Measurements from ENCODE around the gene FADS1. TPM values are rescaled to one million over a fixed set of nuclear protein-coding genes. Genes with fewer than 3 reads are reported as not detected.

The FADS1 gene
- total and polyA plus RNA-seq, 12 donors = 28.3 to 410 (median 102) TPM

DNA sequence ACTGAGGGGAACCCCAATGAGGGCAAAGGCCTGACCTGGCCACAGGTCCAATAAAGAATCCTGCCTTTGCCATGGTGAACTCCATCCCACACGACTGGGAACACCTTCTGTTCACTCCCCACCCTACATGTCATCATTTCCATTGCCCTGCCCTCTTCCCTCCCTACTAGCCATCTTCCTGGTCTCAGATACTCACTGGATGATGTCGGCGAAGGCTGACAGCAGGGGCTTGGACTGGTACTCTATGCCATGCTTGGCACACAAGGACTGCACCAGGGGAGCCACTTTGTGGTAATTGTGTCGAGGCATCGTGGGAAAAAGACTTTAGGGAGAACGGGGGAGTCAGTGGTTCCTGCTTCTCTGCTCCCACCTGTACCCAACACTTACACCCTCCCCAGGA is 14.2 kb downstream of the FADS1 start:
- Histone ChIP-seq H3K4me3 (no peak overlapping the region), H3K36me3 (replicated peaks in 1 of 2) (peaks cover 0 to 62% of the 10 kb centered on the region in 2 donors), H3K27me3 (no peaks in the 10 kb centered on the region), H3K4me1 (replicated peaks in 1 of 2) (peaks cover 0 to 2% of the 10 kb centered on the region in 2 donors), H3K9me3 (replicated peaks in 1 of 3) (no peaks in the 10 kb centered on the region), H3K27ac (no peak overlapping the region)
- TF ChIP-seq POLR2A (IDR thresholded peaks at IDR 0.05) = no peak
- TF ChIP-seq, protein P1, sequence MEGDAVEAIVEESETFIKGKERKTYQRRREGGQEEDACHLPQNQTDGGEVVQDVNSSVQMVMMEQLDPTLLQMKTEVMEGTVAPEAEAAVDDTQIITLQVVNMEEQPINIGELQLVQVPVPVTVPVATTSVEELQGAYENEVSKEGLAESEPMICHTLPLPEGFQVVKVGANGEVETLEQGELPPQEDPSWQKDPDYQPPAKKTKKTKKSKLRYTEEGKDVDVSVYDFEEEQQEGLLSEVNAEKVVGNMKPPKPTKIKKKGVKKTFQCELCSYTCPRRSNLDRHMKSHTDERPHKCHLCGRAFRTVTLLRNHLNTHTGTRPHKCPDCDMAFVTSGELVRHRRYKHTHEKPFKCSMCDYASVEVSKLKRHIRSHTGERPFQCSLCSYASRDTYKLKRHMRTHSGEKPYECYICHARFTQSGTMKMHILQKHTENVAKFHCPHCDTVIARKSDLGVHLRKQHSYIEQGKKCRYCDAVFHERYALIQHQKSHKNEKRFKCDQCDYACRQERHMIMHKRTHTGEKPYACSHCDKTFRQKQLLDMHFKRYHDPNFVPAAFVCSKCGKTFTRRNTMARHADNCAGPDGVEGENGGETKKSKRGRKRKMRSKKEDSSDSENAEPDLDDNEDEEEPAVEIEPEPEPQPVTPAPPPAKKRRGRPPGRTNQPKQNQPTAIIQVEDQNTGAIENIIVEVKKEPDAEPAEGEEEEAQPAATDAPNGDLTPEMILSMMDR (IDR thresholded peaks at IDR 0.05) = no peak
- DNase-seq = no peak
- WGBS, 4 donors = 81 to 96% (median 94%) methylated on average over 3 to 6 of the region's 6 CpGs
- intact Hi-C loops (cut with DNase I) = no loop called here

GRCh38 chr11:61800331-61801281 is 16.2 kb downstream of the FADS1 start:
- intact Hi-C loops (cut with DNase I) = no loop called here
- H3K36me3 ChIP-seq (replicated peaks in 1 of 2) = peaks cover 0 to 46% of the 10 kb centered on the region in 2 donors
- no peak for DNase-seq

GRCh38 chr11:61799665-61800284 is 17.0 kb downstream of the FADS1 start:
- Histone ChIP-seq H3K36me3 (replicated peaks in 1 of 2) (peaks cover 0 to 37% of the 10 kb centered on the region in 2 donors), H3K4me1 (replicated peaks in 1 of 2) (peaks cover 0 to 6% of the 10 kb centered on the region in 2 donors), H3K9me3 (replicated peaks in 1 of 3) (no peaks in the 10 kb centered on the region), H3K27me3 (no peaks in the 10 kb centered on the region), H3K4me3 (no peak overlapping the region), H3K27ac (peak overlapping the region in 1 of 5 donors; percentile 3)
- WGBS, 4 donors = 93 to 100% (median 95%) methylated on average over 2 of the region's 2 CpGs
- intact Hi-C loops (cut with DNase I) = loop anchor here in 1 of 2 donors (5.0 kb wide), 1 partner anchor 78 kb away; no protein-coding TSS in a partner anchor
- DNase-seq = no peak
- no peak for TF ChIP-seq POLR2A (IDR thresholded peaks at IDR 0.05)
- TF ChIP-seq, protein P1 (IDR thresholded peaks at IDR 0.05) = no peak

More at GRCh38 chr11:61800331-61801281, 16.2 kb downstream of the FADS1 start:
- peaks cover 0 to 6% of the 10 kb centered on the region in 2 donors for H3K4me1 ChIP-seq (replicated peaks in 1 of 2)
- no peak overlapping the region for H3K4me3 ChIP-seq
- H3K27ac ChIP-seq = no peak overlapping the region
- no peaks in the 10 kb centered on the region for H3K27me3 ChIP-seq
- 93 to 99% (median 95%) methylated on average over 3 of the region's 3 CpGs for WGBS, 4 donors
- TF ChIP-seq, protein P1 (IDR thresholded peaks at IDR 0.05) = no peak
- no peak for TF ChIP-seq POLR2A (IDR thresholded peaks at IDR 0.05)
- H3K9me3 ChIP-seq (replicated peaks in 1 of 3) = no peaks in the 10 kb centered on the region
